Keratinocyte (primary cell): ENCODE measurements around the gene DENND5A. TPM values are rescaled to one million over a fixed set of nuclear protein-coding genes. Genes with fewer than 3 reads are reported as not detected.
A peak's percentile ranks its signal among the peaks of the same experiment; 100 is the strongest.

Source experiments
- DNase-seq: peaks from one replicate; pipeline ENCODE4 v3.0.0-alpha.2; 2011; ENCODE audit warnings: low read depth, missing footprints, low spot score
- FAIRE-seq: peaks from 2 replicates; lab custom pipeline; 2011; peaks lifted over from hg19 to GRCh38; lab: Jason Lieb, UNC
- H2AFZ ChIP-seq: 2 replicates; pipeline ENCODE4 v1.6.0; 2012; ENCODE audit warnings: low read length, control low read depth, inconsistent platforms; ENCODE audit not compliant: control insufficient read depth
- H3K27ac ChIP-seq: 2 replicates; pipeline ENCODE4 v1.5.1; 2011; ENCODE audit warnings: low read length; ENCODE audit not compliant: control insufficient read depth, insufficient read depth
- H3K27me3 ChIP-seq: 3 replicates; pipeline ENCODE4 v1.6.0; 2011; ENCODE audit warnings: low read length; ENCODE audit not compliant: control insufficient read depth, insufficient read depth; ENCODE audit errors: extremely low read depth
- H3K36me3 ChIP-seq, 2 experiments: 2 replicates in 1 of 2; 3 replicates in 1 of 2; pipeline ENCODE4 v1.5.1; 2011; ENCODE audit warnings: low read length in 2 of 2, mild to moderate bottlenecking in 1 of 2; ENCODE audit not compliant: control insufficient read depth in 2 of 2, insufficient read depth in 2 of 2; ENCODE audit errors: extremely low read depth in 1 of 2
- H3K4me1 ChIP-seq: 3 replicates; pipeline ENCODE4 v1.5.1; 2011; ENCODE audit warnings: low read length; ENCODE audit not compliant: control insufficient read depth, insufficient read depth; ENCODE audit errors: extremely low read depth
- H3K4me2 ChIP-seq: 3 replicates; pipeline ENCODE4 v1.6.0; 2011; ENCODE audit warnings: low read depth, low read length; ENCODE audit not compliant: control insufficient read depth, insufficient read depth; ENCODE audit errors: extremely low read depth
- H3K4me3 ChIP-seq, 3 experiments: fragments of 200-600 bp in 1 of 3; sonication (generic) in 1 of 3; 2 replicates in 2 of 3; 3 replicates in 1 of 3; pipeline ENCODE4 v1.5.1; 2011 to 2016; ENCODE audit warnings: low read length in 3 of 3, mild to moderate bottlenecking in 3 of 3, control low read depth in 2 of 3, inconsistent platforms in 1 of 3, low read depth in 1 of 3, mixed read lengths in 1 of 3, mixed run types in 1 of 3, moderate library complexity in 1 of 3; ENCODE audit not compliant: control insufficient read depth in 2 of 3, insufficient read depth in 2 of 3; ENCODE audit errors: extremely low read depth in 1 of 3
- H3K79me2 ChIP-seq: 2 replicates; pipeline ENCODE4 v1.6.0; 2012; ENCODE audit warnings: low read length; ENCODE audit not compliant: control insufficient read depth, insufficient read depth
- H3K9ac ChIP-seq: 3 replicates; pipeline ENCODE4 v1.6.0; 2011; ENCODE audit warnings: low read length; ENCODE audit not compliant: control insufficient read depth, insufficient read depth; ENCODE audit errors: extremely low read depth
- H3K9me1 ChIP-seq: 3 replicates; pipeline ENCODE4 v1.6.0; 2011; ENCODE audit warnings: low read length; ENCODE audit not compliant: control insufficient read depth, insufficient read depth; ENCODE audit errors: extremely low read depth
- H3K9me3 ChIP-seq: 2 replicates; pipeline ENCODE4 v1.5.1; 2012; ENCODE audit warnings: low read depth, low read length; ENCODE audit not compliant: control insufficient read depth
- H4K20me1 ChIP-seq: 3 replicates; pipeline ENCODE4 v1.6.0; 2011; ENCODE audit warnings: low read length; ENCODE audit not compliant: control insufficient read depth, insufficient read depth; ENCODE audit errors: extremely low read depth
- CTCF ChIP-seq, 3 experiments: IDR thresholded peaks in 1 of 3; conservative IDR thresholded peaks in 1 of 3; optimal IDR thresholded peaks in 1 of 3; 2 replicates in 2 of 3; 3 replicates in 1 of 3; pipeline versions ENCODE3 to v1.5.1; 2011; ENCODE audit warnings: low read length in 3 of 3, mild to moderate bottlenecking in 3 of 3, moderate library complexity in 2 of 3, control low read depth in 1 of 3, inconsistent platforms in 1 of 3; ENCODE audit not compliant: insufficient read depth in 2 of 3; ENCODE audit errors: extremely low read depth in 1 of 3
- EZH2 ChIP-seq: IDR thresholded peaks from one replicate; pipeline ENCODE4 v1.6.1; 2012; ENCODE audit warnings: inconsistent platforms, mild to moderate bottlenecking, low read length, moderate library complexity
- dilution Hi-C: fragments of 300-500 bp; cut with MboI; formaldehyde crosslinking; loops from one replicate; pipeline ENCODE4 v1.7.0; 2020; ENCODE audit warnings: low sequenced_read_pairs; ENCODE audit not compliant: extremely low pct_ligation_motif_present
- polyA plus RNA-seq, 5 experiments: library from polyadenylated mRNA; depleted of rRNA in 3 of 5; stranded (reverse) in 3 of 5; stranded (forward) in 1 of 5; unstranded in 1 of 5; fragments of >200 nt; gene quantifications; 1 replicate in 1 of 5; 2 replicates in 3 of 5; 3 replicates in 1 of 5; pipeline versions ENCODE4 v1.2.1 to v1.2.3, GENCODE V29; 2011 to 2012; ENCODE audit warnings: missing spikeins in 2 of 5, low read depth in 1 of 5, low replicate concordance in 1 of 5

DENND5A gene
- polyA plus RNA-seq, 1 donor (not counting 4 experiments of a cell fraction or from before 2014, with no cell fraction given), result 49.1 TPM

- Histone ChIP-seq H3K79me2 (no peaks in the 10 kb centered on the region), H3K27me3 (no peaks in the 10 kb centered on the region), H3K4me3 (no peak overlapping the region), H3K27ac (no peak overlapping the region), H3K9me1 (no peaks in the 10 kb centered on the region), H3K4me2 (no peak overlapping the region), H4K20me1 (no peaks in the 10 kb centered on the region), H3K36me3 (peaks cover 26 to 31% of the 10 kb centered on the region in 2 experiments), H3K4me1 (peaks cover 17% of the 10 kb centered on the region), H2AFZ (no peak overlapping the region), H3K9ac (no peak overlapping the region), H3K9me3 (no peaks in the 10 kb centered on the region)
- TF ChIP-seq EZH2, result no peak
- TF ChIP-seq CTCF (optimal IDR thresholded peaks at IDR 0.05 in 1 of 3, IDR thresholded peaks at IDR 0.05 in 1 of 3, conservative IDR thresholded peaks at IDR 0.05 in 1 of 3; ENCODE audit: extremely low read depth in 1 of 3, insufficient read depth in 2 of 3, low read length in 3 of 3), result no peak
- no peak for DNase-seq
- no peak for FAIRE-seq
- dilution Hi-C loops, result no loop called here
Observed at GRCh38 chr11:9145283-9145682, 119.9 kb downstream of the DENND5A start.

- no peaks in the 10 kb centered on the region for H3K9me1 ChIP-seq
- dilution Hi-C loops, result no loop called here
- H3K27me3 ChIP-seq, result no peaks in the 10 kb centered on the region
- H3K9ac ChIP-seq, result no peak overlapping the region
- H3K27ac ChIP-seq, result no peak overlapping the region
- peak; percentile 36 for FAIRE-seq
- H3K4me1 ChIP-seq, result peaks cover 19% of the 10 kb centered on the region
- no peak for TF ChIP-seq CTCF (optimal IDR thresholded peaks at IDR 0.05 in 1 of 3, IDR thresholded peaks at IDR 0.05 in 1 of 3, conservative IDR thresholded peaks at IDR 0.05 in 1 of 3; ENCODE audit: extremely low read depth in 1 of 3, insufficient read depth in 2 of 3, low read length in 3 of 3)
- no peak for TF ChIP-seq EZH2
- no peaks in the 10 kb centered on the region for H3K79me2 ChIP-seq
- no peaks in the 10 kb centered on the region for H4K20me1 ChIP-seq
- no peak overlapping the region for H3K4me2 ChIP-seq
- H2AFZ ChIP-seq, result no peak overlapping the region
- no peak for DNase-seq
- H3K36me3 ChIP-seq, result peaks cover 26 to 31% of the 10 kb centered on the region in 2 experiments
- no peaks in the 10 kb centered on the region for H3K9me3 ChIP-seq
- H3K4me3 ChIP-seq, result no peak overlapping the region
Observed at GRCh38 chr11:9144828-9145227, 120.3 kb downstream of the DENND5A start.
